Measurements from ENCODE around the gene RS1. TPM values are rescaled to one million over a fixed set of nuclear protein-coding genes. Genes with fewer than 3 reads are reported as not detected.
A peak's percentile ranks its signal among the peaks of the same experiment; 100 is the strongest.

Gene RS1
- not detected for total RNA-seq
- long read RNA-seq, result 0 reads

DNA sequence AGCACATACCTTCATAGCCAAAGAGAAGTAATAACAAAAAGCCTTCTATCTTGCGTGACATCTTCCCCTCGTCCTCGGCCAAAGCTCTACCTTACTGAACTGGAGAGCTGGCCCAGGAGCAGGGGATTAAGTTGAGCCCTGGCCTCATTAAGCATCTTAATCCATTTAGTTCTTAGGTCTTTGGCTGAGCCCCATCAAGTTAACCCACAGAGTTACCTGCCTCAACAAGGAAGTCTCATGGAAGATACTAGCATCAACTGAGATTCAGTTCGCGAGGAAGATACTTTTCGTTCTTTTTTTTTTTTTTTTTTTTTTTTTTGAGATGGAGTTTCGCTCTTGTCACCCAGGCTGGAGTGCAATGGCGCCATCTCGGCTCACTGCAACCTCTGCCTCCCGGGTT, at the start of gene RS1:
TSS of gene RS1 (minus strand) at position 101 of the 400 bp plus-strand sequence. CDS start at position 61, 40 bp downstream.
- no peak for DNase-seq (ENCODE audit: low spot score)

DNA sequence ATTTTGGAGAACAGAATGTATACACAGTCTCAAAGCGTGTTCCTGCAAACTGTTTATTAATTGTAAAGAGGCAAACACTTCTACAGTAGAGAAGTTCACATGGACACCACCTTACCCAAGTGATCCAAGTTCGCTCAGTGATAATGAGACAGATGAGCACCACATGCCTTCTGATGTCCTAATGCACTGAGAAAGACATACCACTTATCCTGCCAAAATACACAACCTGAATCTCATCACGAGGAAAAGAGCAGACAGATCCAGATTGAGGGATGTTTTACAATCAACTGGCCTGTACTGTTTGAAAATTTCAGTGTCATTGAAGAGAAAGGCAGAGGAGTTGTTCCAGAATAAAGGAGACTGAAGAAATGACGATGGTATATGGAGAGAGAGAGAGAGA, 47.9 kb upstream of the RS1 start:
- DNase-seq (ENCODE audit: low spot score), result no peak

DNA sequence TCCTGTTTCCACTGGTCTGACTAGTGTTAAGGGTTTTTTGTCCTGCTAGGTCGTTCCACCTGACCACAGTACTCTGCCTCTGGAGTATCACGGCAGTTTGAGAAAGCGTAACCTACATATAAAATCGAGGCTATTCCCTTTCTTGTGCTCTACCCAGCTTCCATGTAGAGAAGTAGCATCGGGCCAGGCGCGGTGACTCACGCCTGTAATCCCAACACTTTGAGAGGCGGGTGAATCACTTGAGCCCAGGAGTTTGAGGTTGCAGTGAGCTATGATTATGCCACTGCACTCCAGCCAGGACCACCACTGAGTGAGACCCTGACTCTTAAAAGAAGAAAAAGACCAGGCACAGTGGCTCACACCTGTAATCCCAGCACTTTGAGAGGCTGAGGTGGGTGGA, 43.0 kb upstream of the RS1 start:
- DNase-seq (ENCODE audit: low spot score), result no peak

DNA sequence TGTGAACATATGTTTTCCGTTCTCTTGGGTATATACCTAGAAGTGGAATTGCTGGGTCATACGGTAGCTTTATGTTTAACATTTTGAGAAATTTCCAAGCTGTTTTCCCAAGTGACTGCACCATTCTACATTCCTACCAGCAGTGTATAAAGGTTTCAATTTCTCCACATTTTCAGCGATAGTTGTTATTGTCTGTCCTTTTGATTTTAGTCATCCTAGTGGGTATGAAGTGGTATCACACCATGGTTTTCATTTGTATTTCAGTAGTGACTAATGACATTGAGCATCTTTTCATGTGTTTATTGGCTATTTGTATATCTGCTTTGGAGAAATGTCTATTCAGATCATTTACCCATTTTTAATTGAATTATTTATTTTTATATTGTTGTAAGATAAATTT, 37.9 kb upstream of the RS1 start:
- DNase-seq (ENCODE audit: low spot score), result no peak

DNA sequence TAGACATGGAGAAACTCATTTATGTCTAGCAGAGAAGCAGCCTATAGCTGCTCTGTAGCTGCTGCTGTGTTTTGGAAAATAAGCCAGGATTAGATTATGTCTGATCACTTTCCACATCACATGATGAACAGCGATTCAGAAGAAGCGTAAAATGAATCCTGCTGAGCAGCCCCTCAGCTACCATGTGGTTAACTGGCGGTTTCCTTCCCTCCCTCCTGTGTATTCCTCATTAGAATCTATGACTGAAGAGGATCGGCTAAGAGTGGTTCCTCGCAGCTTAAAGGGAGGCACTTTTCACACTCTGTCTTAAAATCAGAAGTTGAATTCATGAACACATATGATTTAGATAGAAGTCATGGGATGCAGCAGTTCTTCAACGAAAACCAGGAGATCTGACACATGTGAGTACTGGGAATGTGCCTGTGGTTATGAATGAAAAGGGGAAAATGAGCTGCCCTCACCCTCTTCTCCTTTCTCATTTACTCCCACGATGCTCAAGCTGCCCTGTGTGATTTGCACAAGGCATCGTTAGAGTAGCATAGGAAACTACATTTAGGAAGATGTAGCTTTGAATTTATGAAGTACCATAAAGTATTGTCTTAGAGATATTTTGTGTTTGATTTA, 35.6 kb upstream of the RS1 start, which contains the start of gene PPEF1:
TSS of gene PPEF1 (plus strand) at position 220 of the 624 bp plus-strand sequence. CDS start at position 356, 136 bp downstream.
- no peak for DNase-seq (ENCODE audit: low spot score)

DNA sequence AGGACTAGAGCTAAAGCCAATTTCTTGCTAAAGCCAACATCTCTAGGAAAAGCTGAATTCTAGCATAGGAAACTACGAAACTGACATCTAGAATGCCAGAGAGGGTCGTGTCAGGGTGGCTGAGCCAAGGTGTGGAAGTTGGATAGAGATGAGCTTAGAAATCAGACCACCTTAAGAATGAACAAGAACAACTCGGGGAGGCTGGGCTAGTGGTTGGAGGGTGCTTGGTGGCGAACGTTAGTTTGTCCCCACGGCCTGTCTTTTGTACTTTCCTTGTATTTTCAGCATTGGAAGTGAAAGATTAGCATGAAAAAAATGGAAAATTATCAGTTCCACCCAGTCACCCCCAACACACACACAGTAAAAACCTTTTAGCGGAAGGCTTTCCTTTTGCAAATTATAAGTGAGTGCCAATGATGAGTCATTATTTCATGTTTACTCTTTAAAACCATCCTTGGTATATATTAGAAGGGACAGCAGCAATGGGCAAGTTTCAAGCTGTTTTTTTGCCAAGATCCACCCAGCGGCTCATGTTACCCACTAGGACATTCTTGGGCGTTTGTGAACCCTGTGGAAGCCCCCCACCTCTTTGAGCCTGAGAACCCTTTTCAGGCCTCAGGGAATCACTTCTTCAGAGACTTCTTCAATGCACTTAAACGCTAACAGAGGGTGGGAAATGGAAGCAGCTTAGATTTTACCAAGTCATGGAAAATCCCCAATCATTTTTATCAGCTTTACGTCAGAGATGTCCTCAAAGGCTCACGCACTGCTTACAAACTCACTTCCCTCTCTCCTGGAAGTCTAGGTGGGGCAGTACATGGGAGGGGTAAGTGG, 30.7 kb upstream of the RS1 start:
- no peak for DNase-seq (ENCODE audit: low spot score)

DNA sequence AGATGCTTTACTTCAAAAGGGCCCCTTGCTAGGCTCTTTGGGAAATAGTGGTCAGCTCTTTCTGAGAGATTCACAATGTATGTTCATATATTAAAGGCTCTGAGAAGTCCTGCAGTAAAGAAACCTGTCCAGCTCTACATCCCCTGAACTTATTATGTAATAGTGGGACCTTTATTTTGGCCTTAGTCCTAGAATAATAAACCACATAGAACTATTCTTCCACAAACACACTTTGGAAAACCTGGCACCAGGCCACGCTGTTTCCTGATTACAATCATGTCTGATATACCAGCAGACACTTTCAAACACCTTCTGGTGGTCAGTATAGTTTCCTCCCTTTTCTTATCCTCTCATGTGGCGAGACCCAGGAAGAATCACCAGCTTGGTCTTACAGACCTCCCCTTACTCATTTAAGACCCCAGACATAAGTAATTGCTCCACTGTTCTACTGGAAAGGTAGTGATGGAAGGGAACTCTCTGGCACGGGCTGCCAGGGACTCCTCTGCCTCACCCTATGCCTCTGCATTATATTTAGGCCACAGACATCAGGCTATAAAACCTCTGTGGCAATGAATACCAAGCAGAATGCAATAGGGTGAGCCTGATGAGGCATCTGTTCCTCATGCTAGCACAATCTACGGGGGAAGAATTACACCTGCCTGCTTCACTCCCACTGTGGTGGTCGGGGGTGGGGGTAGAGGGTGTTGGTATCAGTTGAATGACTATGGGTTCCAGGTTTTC, 29.9 kb upstream of the RS1 start:
- no peak for DNase-seq (ENCODE audit: low spot score)

DNA sequence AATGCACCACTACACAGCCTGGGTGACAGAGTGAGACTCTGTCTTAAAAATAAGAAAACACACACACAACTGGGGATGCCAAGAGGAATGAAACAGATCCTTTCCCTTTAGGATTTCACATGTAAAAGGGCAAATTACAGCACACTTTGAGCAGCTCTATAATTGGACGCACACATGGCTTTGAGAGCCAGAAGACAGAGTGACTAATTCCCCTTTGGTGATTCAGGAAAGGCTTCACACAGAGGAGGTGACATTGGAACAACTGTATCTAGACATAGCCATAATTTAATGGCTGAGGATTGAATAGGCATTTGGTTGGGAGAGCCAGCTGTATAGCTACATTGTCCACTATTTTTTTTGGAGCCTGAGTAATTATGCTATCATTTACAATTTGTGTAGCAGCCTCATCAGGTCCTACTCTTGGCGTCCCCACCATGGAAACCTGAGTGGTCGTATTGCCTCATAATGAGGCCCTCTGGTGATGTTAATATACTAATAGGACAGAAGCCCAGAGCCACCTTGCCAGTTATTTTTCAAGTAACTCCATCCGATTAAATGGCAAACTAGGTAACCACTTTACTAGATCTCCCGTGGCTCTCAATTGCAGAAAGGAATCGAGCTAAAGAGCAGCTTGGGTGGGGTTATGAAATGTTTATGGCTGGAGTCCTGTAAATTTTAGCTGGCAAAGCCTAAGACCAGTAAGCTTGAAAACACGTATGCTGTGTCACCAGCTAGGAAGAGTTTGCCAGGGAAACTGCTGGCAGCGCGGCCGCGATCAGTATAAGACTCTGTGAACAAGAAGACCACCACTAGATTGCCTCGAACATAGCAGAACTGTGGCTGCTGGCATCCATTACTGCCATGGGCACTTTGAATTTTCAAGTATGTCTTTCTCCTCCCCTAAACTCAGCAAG, 27.1 kb upstream of the RS1 start:
- DNase-seq (ENCODE audit: low spot score), result no peak

DNA sequence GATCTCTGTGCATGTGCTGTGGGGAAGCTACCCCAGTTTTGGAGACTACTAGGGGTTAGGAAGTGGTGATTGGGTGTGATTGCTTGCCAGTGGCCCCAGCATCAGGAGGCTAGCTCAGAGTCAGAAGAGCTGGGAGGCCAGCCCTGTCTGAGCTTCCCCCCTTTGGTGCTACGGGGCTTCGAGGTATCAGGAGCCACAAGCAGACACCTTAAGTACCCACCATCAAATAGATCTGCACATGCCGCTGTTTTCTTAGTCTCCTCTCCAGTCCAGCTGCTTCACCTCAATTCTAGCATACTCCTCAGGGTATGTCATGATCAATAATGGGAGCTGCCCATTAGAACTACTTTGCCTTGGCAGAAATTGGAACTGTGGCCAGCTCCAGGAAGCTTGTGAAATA, 24.7 kb upstream of the RS1 start:
- DNase-seq (ENCODE audit: low spot score), result no peak

DNA sequence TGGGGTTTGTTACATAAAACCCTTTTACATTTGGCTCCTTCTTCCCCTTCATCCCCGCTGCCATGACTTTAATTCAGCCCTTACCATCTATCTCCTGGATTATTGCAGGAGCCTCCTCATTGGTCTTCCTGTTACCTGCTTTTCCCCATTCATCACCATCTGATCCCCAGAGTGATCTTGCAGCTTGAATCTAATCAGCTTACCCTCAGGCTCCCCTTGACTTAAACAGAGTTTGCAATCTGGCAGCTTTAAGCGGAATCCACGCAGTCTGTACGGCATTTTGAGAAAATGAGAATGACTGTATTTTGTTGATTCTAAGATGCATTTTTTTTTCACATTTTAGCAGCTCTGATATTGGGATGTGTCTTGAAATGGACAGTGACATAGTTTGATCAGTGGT, 20.6 kb upstream of the RS1 start:
- DNase-seq (ENCODE audit: low spot score), result no peak

DNA sequence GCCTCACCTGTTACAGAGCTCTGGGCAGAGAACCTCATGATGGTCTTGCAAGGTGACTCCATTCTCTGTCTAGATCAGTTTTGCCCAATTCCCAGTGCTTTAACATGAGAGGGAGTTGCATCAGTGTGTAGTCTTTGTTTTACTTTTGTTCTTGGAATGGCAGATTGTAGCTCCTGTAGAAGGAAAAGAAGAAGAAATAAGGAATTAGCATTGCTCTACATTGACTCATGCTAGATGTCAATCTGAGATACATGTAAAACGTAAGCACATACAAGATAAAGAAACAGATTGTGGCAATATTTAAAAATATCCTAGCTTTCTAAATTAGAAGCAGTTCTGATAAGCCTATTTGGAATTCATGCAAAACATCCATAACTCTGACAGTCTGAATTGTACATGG, 19.5 kb upstream of the RS1 start:
- DNase-seq (ENCODE audit: low spot score), result no peak

DNA sequence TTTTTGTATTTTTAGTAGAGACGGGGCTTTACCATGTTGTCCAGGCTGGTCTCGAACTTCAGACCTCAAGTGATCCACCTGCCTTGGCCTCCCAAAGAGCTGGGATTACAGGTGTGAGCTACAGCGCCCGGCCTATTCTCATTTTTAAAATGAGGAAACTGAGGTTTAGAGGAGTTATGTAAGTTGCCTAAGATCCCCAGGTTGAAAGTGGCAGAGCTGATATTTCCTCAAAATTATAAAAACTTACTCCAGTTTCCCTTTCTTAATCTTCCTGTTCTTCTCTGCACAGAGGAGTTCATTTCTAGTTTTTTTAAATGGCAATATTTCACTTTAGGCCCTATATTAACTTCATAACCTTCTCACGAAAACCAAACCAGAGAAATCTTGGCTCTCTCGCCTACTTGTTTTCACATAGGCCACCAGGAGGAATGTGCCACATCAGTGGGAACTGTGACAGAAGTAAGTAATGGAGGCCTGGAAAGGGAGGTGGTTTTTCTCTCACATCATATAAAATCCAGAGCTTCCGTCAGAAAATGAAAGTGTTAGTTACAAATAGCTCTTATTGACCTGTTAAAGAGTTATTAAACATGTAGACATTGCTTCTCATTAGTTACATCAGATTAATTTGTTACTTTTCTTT, 16.1 kb upstream of the RS1 start:
- no peak for DNase-seq (ENCODE audit: low spot score)

DNA sequence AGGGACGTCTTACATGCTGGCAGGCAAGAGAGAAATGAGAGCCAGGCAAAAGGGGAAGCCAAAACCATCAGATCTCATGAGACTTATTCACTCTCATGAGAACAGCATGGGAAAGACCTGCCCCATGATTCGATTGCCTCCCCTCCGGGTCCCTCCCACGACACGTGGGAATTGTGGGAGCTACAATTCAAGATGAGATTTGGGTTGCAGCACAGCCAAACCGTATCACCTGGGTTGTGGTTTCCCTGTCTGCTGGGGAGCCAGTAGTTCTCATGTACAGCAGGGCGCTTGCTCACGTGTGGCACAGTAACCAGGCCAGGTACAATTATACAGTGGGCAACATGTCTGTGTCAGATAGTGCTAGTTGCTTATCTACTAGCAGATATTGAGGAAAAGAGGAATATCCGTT, 11.1 kb upstream of the RS1 start:
- no peak for DNase-seq (ENCODE audit: low spot score)

DNA sequence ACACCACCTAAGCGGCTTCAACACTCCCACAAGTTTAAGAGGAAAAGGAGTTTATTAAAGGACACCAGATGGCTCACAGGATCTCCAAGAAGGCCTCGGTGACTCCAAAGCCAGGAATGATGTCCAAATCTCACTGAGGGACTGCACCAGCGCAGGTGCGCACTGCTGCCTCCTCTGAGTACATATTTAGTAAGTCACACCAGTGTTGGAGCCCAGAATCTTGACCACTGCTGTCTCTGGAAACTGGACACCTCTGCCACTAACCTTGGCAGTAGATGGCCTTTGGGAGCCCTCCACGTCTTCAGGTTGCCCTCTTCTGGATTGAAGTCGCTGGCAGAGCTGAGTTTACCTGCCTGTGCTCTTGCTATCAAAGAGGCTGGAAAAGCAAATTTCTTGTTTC, 10.1 kb upstream of the RS1 start:
- DNase-seq (ENCODE audit: low spot score), result no peak

DNA sequence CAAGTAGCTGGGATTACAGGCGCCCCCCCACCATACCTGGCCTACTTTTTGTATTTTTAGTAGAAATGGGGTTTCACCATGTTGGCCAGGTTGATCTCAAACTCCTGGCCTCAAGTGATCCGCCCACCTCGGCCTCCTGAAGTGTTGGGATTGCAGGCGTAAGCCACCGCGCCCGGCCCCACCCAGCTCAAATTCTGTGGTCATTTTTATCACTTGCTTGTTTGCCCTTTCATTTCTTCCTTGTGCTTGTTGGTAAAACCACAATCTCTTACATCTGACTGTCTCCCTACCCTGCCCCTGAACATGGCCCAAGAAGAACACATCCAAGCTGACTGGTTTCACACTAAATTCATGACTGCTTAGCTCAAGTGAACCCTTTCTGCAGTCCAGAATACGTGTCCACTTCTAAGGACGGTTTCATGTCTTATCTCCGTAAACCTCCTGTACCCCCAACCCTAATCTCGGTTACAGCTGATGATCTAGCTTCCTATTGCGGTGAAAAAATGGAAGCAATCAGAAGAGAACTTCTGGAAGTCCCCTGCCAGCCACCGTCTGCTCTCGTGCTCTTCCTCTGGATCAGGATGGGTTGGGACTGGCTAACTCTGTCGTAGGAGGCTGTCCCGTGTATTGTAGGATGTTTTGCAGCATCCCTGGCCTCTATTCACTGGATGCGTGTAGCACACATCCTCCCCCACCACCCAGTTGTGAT, 5.4 kb upstream of the RS1 start:
- DNase-seq (ENCODE audit: low spot score), result no peak

DNA sequence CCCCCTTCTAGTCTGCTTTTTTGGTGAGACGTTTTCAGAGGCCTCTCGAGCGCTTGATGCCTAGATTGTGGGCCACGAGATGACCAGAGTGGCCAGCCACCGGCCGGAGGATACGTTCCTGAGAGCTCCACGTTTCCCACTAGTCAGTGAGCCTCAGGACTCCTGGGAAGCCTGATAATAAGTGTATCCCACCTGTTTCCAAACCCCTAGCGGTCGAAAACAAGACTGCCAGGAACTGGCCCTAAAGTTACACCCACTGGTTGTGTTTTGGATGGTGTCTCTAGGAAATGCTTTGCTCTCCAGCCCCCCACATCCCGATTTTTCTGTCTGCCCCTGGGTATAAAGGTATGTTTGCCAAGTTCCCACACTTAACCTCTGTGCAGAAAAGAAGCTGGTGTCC, 4.6 kb upstream of the RS1 start:
- no peak for DNase-seq (ENCODE audit: low spot score)

DNA sequence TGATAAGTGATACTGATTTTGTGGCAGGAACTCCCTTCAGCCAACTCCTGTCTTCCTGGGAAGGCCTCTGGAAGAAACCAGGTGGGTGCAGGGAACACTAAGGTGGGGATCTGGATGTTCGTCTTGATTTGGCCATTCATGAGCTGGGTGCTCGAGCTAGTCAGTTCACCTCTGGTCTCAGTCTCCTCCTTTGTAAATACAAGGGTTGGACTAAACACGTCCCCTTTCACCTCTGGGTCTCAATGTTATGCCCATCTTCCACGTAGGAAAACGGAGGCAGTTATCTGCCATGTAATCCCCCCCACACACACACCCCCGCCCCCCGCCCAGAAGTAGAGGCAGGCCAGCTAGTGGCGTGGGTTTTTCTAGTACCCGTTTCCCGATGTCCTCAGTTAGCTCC, 4.1 kb upstream of the RS1 start:
- DNase-seq (ENCODE audit: low spot score), result no peak

DNA sequence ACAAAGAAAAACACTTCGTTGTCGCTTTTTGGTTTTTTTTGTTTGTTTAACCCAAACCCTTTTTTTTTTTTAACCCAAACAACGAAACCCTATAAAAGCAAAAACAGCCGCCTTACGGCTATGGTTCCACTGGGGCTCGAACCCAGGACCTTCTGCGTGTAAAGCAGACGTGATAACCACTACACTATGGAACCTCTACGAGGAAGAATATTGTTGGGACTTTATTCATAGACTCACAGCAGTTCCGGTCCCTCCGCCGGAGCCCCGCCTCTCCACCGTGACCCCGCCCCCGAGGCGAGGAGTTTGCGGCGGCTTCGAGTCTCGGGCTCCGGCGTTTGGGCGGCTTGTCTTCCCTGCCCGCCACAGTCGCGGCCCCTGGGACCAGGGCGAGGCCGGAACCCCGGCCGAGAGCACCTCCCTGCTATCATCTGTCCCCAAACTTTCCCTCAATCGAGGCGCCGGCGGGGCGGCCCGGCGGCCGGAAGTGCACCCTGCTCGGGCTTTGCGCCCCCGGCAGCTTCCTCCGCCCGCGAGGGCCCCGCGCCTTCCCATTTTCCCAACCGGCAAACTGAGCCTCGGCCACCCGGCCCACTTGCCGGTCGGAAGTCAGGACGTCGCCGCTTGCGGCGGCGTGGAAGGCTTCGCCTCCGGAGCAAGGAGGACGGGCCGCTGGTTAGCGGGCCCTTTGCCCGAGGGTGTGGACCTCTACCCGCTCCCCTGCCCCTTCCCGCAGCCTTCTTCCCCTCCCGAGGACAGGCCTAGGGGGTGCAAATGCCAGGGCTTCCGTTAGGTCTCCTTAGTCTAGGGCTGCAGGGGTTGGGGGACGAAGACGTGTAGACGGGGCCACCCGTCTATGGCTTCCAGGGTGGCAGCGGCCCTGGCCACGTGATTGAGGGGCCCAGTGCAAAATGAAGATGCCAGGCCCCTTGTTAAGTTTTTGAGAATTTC, 3.2 kb upstream of the RS1 start:
- peak; percentile 92 for DNase-seq (ENCODE audit: low spot score)

DNA sequence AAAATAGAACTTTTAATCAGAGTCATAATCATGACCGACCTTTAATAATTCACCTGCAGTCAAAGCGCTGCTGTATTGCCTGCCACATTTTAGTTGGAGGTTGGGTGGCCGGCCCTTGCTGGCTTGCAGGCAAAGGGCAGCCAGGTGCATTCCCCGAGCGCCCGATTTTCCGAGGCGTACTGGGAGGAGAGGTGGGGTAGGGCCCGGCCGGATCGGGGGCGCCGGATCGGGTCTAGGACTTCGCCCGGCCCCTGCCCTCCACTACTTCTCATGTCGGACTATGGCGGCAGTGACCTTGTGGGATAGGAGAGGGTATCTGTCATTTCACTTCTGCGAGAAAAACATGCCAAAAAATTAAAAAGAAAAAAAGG, 2.5 kb upstream of the RS1 start:
- DNase-seq (ENCODE audit: low spot score), result no peak
